MM.1S (cell line): Measurements from ENCODE around the gene ELP2.
"Not testable (repeated sequence)": the region's sequence is repeated elsewhere in the genome, so short reads cannot be mapped to it uniquely, and the experiment has no call there.

Experiments used
- DNase-seq: peaks from one replicate; pipeline ENCODE4 v3.0.0-alpha.2; 2015
- H2AFZ ChIP-seq: fragments of 300-600 bp; sonication (generic); 2 replicates; pipeline ENCODE4 v1.6.0; 2016; ENCODE audit warnings: antibody characterized with exemption, low read length
- H3F3A ChIP-seq: fragments of 300-600 bp; sonication (generic); 2 replicates; pipeline ENCODE4 v1.6.1; 2016; ENCODE audit warnings: mild to moderate bottlenecking, antibody characterized with exemption, low read length, moderate library complexity, mixed read lengths; ENCODE audit not compliant: insufficient read depth
- H3K27ac ChIP-seq: fragments of 300-600 bp; sonication (generic); 2 replicates; pipeline ENCODE4 v1.5.1; 2016; ENCODE audit warnings: mild to moderate bottlenecking, low read length
- H3K27me3 ChIP-seq: fragments of 300-600 bp; sonication (generic); replicated peaks from 2 replicates; pipeline ENCODE4 v1.6.0; 2016; ENCODE audit warnings: low read length; ENCODE audit not compliant: insufficient read depth
- H3K36me3 ChIP-seq: fragments of 300-600 bp; sonication (generic); replicated peaks from 2 replicates; pipeline ENCODE4 v1.6.1; 2016; ENCODE audit warnings: mild to moderate bottlenecking, low read length, mixed read lengths; ENCODE audit not compliant: insufficient read depth
- H3K4me1 ChIP-seq: fragments of 300-600 bp; sonication (generic); 2 replicates; pipeline ENCODE4 v1.6.1; 2016; ENCODE audit warnings: low read length, mixed read lengths
- H3K4me2 ChIP-seq: fragments of 300-600 bp; sonication (generic); 2 replicates; pipeline ENCODE4 v1.6.0; 2016; ENCODE audit warnings: low read depth, low read length
- H3K4me3 ChIP-seq: fragments of 300-600 bp; sonication (generic); 2 replicates; pipeline ENCODE4 v1.5.1; 2016; ENCODE audit warnings: low read length, mixed read lengths
- H3K79me2 ChIP-seq: fragments of 300-600 bp; sonication (generic); 2 replicates; pipeline ENCODE4 v1.6.1; 2016; ENCODE audit warnings: mixed run types, low read length, mixed read lengths
- H3K9ac ChIP-seq: fragments of 300-600 bp; sonication (generic); 2 replicates; pipeline ENCODE4 v1.6.1; 2016; ENCODE audit warnings: low read length, mixed read lengths
- H3K9me2 ChIP-seq: fragments of 300-600 bp; sonication (generic); replicated peaks from 2 replicates; pipeline ENCODE4 v1.6.1; 2016; ENCODE audit warnings: mild to moderate bottlenecking, low read length, mixed read lengths; ENCODE audit not compliant: insufficient read depth
- H3K9me3 ChIP-seq: fragments of 300-600 bp; sonication (generic); replicated peaks from 2 replicates; pipeline ENCODE4 v1.6.1; 2016; ENCODE audit warnings: mild to moderate bottlenecking, low read length, mixed read lengths; ENCODE audit not compliant: insufficient read depth
- H4K20me1 ChIP-seq: fragments of 300-600 bp; sonication (generic); 2 replicates; pipeline ENCODE4 v1.6.1; 2016; ENCODE audit warnings: mild to moderate bottlenecking, low read length, moderate library complexity, mixed read lengths; ENCODE audit not compliant: insufficient read depth
- EZH2 ChIP-seq: fragments of 300-600 bp; sonication (generic); optimal IDR thresholded peaks from 2 replicates; pipeline ENCODE3; 2017; ENCODE audit warnings: low read depth, mild to moderate bottlenecking, antibody characterized with exemption, low read length, mixed read lengths
- EZH2phosphoT487 ChIP-seq: fragments of 300-600 bp; sonication (generic); IDR thresholded peaks from 2 replicates; pipeline ENCODE4 v1.6.1; 2018; ENCODE audit warnings: antibody characterized with exemption, low read length
- TF ChIP-seq, protein P1 (sequence below): fragments of 300-600 bp; sonication (generic); IDR thresholded peaks from 2 replicates; pipeline ENCODE4 v1.5.1; 2016; ENCODE audit warnings: antibody characterized with exemption, low read length, mixed read lengths

ELP2 gene

DNA sequence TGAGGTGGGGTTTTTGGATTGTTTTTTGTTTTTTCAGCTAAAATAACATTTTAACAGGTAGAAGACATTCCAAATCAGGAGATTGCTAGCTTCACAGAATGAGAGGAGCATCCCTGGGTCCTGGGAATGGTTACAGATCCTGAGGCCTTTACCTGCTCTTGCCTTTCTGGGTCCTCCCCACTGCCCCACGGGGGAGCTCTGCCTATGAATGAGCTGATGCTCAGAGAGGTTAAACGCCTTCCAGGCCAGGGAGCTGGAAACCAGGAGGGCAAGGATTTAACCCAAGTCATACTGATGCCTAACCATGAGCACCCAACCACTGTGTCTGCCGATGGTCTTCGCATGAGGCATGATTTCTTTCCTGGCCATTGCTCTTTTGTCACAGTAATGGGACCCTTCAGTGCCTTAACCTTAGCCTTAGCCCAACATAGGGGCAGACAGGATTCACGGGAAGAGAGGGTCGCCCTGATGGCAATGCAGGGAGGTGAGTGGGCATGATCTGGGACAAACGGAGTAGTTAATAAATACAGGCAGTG, 73.7 kb downstream of the ELP2 start:
- H2AFZ ChIP-seq, result no peak overlapping the region
- no peaks in the 10 kb centered on the region for H3K36me3 ChIP-seq
- H3K9me2 ChIP-seq, result no peaks in the 10 kb centered on the region
- H3K4me3 ChIP-seq, result no peak overlapping the region
- H3F3A ChIP-seq, result no peaks in the 10 kb centered on the region
- no peak overlapping the region for H3K4me2 ChIP-seq
- no peaks in the 10 kb centered on the region for H3K27me3 ChIP-seq
- H3K9me3 ChIP-seq, result no peaks in the 10 kb centered on the region
- H3K27ac ChIP-seq, result no peak overlapping the region
- DNase-seq, result no peak
- TF ChIP-seq EZH2 (no peak), EZH2phosphoT487 (no peak)
- TF ChIP-seq, protein P1, sequence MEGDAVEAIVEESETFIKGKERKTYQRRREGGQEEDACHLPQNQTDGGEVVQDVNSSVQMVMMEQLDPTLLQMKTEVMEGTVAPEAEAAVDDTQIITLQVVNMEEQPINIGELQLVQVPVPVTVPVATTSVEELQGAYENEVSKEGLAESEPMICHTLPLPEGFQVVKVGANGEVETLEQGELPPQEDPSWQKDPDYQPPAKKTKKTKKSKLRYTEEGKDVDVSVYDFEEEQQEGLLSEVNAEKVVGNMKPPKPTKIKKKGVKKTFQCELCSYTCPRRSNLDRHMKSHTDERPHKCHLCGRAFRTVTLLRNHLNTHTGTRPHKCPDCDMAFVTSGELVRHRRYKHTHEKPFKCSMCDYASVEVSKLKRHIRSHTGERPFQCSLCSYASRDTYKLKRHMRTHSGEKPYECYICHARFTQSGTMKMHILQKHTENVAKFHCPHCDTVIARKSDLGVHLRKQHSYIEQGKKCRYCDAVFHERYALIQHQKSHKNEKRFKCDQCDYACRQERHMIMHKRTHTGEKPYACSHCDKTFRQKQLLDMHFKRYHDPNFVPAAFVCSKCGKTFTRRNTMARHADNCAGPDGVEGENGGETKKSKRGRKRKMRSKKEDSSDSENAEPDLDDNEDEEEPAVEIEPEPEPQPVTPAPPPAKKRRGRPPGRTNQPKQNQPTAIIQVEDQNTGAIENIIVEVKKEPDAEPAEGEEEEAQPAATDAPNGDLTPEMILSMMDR, result no peak
- H3K4me1 ChIP-seq, result 0 out of 2 replicates have a peak, but pooled peaks cover 9% of the 10 kb centered on the region
- no peaks in the 10 kb centered on the region for H3K79me2 ChIP-seq
- no peaks in the 10 kb centered on the region for H4K20me1 ChIP-seq
- H3K9ac ChIP-seq, result no peak overlapping the region

DNA sequence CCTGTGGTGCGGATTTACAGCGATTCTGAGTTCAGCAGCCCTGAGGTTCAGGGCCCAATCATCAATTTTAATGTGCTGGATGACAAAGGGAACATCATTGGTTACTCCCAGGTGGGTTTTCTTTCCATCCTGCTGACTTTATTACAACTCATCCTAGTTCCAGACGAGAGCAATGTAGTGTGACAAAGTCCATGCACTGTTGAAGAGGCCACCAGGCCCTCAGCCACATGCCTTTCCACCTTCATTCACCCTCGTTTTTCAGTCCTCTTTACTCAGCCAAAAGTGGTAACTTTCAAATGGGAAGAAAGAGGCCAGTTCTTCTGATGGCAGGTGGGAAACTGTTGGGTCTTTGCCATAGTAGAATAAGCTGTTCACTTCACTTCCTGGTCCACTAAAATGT, 75.5 kb downstream of the ELP2 start:
- no peak overlapping the region for H3K9ac ChIP-seq
- H3F3A ChIP-seq, result no peaks in the 10 kb centered on the region
- H4K20me1 ChIP-seq, result no peaks in the 10 kb centered on the region
- no peaks in the 10 kb centered on the region for H3K4me1 ChIP-seq
- DNase-seq, result no peak
- no peaks in the 10 kb centered on the region for H3K9me3 ChIP-seq
- no peaks in the 10 kb centered on the region for H3K9me2 ChIP-seq
- H3K4me3 ChIP-seq, result no peak overlapping the region
- H3K36me3 ChIP-seq, result no peaks in the 10 kb centered on the region
- H3K27ac ChIP-seq, result no peak overlapping the region
- no peaks in the 10 kb centered on the region for H3K79me2 ChIP-seq
- no peak for TF ChIP-seq EZH2
- TF ChIP-seq, protein P1, result no peak
- TF ChIP-seq EZH2phosphoT487, result no peak
- no peak overlapping the region for H3K4me2 ChIP-seq
- no peaks in the 10 kb centered on the region for H3K27me3 ChIP-seq
- no peak overlapping the region for H2AFZ ChIP-seq

DNA sequence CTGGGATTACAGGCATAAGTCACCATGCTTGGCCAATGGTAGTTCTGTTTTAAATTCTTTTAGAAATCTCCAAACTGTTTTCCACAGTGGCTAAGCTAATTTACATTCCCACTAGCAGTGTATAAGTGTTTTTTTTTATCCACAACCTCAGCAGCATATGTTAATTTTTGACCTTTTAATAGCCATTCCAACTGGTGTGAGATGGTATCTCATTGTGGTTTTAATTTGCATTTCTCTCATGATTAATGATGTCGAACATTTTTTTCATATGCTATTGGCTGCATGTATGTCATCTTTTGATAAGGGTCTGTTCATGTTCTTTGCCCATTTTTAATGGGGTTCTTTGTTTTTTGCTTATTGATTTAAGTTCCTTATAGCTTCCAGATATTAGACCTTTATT, 77.6 kb downstream of the ELP2 start:
- DNase-seq, result no peak
- H3K9ac ChIP-seq, result no peak overlapping the region
- no peak overlapping the region for H3K27ac ChIP-seq
- H3K4me2 ChIP-seq, result no peak overlapping the region
- H3K4me3 ChIP-seq, result no peak overlapping the region
- TF ChIP-seq EZH2phosphoT487 (no peak), EZH2 (no peak)
- TF ChIP-seq, protein P1, result no peak
- no peak overlapping the region for H2AFZ ChIP-seq
- H3K27me3 ChIP-seq, result no peaks in the 10 kb centered on the region
- no peaks in the 10 kb centered on the region for H3K79me2 ChIP-seq
- no peaks in the 10 kb centered on the region for H3K9me3 ChIP-seq
- H3K4me1 ChIP-seq, result no peaks in the 10 kb centered on the region
- no peaks in the 10 kb centered on the region for H3K36me3 ChIP-seq
- no peaks in the 10 kb centered on the region for H3K9me2 ChIP-seq
- no peaks in the 10 kb centered on the region for H3F3A ChIP-seq
- H4K20me1 ChIP-seq, result no peaks in the 10 kb centered on the region

DNA sequence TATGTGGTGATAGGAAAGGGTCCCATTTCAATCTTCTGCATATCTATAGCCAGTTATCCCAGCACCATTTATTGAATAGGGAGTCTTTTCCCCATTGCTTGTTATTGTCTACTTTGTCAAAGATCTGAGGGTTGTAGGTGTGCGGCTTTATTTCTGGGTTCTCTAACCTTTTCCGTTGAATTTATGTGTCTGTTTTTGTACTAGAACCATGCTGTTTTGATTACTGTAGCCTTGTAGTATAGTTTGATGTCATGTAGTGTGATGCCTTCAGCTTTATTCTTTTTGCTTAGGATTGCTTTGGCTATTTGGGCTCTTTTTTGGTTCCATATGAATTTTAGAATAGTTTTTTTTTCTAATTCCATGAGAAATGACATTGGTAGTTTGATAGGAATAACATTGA, 78.3 kb downstream of the ELP2 start:
- H3K9ac ChIP-seq, H3K9me3 ChIP-seq, H3K4me3 ChIP-seq, H2AFZ ChIP-seq, H3K79me2 ChIP-seq, H3K4me2 ChIP-seq, H4K20me1 ChIP-seq, H3K27me3 ChIP-seq, H3K36me3 ChIP-seq, DNase-seq, H3F3A ChIP-seq, H3K4me1 ChIP-seq, H3K9me2 ChIP-seq, H3K27ac ChIP-seq: not testable (repeated sequence)
